HL-60/S4 treated with phorbol 12-myristate 13-acetate at 8.2 ng/mL for 4 days and 3 days (cell line): ENCODE measurements around the gene LRRK1.

Source experiments
- in situ Hi-C: fragments of 300-500 bp; cut with MboI; formaldehyde crosslinking; loops from 2 replicates; pipeline ENCODE4 v1.15.0; 2022; ENCODE audit warnings: low sequenced_read_pairs

Gene LRRK1

DNA sequence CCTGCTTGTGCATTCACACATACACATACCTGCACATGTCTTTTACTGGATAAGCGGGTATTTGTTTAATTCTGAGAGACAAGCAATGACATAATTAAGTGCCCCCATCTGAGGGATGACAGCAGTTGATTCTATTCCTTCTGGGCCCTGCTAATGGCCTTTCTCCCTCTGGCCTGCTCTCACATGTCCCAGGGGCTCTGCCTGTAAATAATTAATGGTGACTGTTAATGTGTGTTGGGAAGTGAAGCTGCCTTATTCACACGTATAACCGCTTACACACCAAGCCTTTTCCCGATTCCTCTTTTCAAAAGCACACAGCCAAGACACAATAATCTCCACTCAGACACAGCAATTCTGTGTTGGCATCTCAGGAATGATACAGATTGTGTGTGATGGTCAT is 47.8 kb downstream of the LRRK1 start:
- in situ Hi-C loops = no loop called here

DNA sequence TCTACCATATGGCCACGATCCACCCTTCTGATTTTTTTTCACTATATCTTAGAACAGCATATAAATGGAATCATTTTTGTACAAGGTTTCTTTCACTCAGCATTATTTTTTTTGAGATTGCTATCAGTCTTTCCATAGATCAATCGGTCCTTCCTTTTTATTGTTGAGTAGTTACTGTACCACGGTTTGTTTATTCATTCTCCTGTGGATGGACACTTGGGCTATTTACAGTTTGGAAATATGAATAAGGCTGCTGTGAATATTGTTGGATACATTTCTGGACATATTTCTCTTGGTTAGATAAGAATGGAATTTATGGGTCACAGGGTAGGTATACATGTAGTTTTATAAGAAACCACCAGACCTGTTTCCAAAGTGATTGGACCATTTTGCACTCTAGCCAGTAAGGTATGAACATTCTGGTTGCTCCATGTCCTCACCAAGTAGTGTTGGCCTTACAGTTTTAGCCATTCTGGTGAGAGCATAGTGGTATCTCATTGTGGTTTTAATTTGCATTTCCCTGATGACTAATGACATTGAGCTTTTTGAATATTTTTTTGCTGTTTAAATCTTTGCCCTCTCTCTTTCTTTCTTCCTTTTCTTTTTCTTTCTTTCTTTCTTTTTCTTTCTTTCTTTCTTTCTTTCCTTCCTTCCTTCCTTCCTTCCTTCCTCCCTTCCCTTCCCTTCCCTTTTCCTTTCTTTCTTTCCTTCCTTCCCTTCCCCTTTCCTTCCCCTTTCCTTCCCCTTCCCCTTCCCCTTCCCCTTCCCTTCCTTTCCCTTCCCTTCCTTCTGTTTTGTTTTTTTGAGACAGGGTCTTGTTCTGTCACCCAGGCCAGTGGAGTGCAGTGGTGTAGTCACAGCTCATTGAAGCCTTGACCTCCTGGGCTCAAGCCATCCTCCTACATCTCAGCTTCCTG is 49.2 kb downstream of the LRRK1 start:
- in situ Hi-C loops = no loop called here

DNA sequence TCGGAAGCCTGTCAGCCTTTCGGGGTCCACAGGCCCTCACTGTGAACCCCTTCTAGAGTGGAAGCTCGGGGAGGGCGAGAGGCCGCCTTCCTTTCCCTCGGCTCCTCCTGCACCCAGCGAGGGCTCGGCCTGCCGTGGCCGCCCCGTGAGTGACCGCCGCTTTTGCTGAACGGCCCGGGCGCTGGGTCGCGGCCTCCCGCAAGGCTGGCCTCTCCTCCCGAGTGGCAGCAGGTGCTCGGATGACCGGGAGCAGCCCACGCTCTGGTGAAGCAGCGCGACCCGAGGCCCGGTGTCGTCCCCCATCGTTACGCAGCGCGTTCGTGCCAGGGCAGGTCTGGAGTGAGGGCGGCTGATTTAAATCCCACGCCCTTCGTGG is 53.8 kb downstream of the LRRK1 start:
- in situ Hi-C loops = no loop called here

DNA sequence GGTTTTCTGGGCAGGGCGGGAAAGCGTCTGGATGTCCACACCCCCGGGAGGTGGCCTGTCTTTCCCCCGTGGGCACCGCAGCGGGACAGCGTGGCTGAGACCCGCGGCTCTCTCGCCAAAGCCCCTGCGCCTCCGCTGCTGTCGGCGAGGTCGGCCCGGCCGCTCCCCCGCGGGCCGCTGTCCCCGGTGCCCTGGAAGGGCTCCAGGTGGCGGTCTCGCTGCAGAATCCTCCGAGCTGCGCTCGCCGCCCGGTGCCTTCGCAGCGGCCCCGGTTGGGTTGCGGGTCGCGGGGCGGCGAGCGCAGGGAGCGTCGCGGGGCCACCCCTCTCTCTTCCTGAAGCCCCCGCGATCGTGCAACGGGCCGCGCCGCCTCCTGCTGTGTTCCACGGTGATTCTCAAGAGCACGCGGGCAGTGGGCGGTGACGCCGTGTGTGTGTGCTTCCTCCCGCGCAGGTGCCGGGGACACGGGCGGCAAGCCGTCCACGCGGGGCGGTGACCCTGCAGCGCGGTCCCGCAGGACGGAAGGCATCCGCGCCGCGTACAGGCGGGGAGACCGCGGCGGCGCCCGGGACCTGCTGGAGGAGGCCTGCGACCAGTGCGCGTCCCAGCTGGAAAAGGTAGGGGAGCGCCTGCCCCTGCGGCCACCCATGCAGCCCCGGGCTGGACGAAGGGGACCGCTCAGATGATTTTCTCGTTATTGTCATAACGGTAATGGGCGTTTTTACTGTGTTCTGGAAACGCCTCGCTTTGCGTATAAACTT is 54.4 kb downstream of the LRRK1 start:
- in situ Hi-C loops = no loop called here

DNA sequence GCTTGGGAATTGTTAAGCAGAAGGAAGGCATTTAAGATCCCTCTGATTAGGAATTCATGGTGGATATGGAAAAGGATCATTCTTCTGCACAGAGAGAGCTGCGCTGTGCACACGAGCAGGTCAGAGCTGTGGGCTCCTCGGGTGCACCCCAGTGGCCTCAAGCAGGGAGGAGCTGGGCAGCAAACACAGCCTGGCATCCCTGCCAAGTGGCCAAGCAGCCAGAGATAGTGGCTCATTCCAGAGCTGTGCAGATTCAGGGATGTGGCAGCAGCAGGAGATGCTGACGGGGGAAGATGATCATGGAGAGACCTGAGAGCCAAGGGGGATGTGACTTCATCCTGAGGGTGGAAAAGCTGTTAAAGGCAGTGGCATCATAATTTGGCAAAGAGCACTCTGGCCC is 55.9 kb downstream of the LRRK1 start:
- in situ Hi-C loops = no loop called here

DNA sequence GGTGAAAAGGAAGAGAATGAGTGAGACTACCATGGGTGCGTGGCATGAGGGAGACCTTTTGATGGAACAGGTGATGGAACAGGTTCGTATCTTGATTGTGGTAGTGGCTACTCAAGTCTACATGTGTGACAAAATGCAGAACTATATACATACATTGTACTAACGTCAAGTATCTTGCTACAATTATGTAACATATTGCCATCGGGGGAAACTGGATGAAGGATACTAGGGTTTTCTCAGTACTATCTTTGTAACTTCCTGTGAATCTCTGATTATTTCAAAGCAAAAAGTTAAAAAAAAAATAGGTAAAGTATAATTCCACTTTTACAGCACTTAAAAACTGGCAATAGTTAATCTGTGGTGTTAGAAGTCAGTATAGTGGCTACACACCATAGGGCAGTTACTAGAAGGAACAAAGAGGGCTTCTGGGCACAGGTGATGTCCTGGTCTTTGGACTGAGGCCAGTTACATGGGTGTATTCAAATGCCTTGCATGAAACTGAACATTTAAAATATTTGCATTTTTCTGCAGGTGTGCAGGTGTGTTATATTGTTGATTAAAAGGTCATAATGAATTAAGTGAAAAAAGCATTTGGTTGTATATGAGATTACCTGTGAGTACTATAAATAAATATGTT is 61.4 kb downstream of the LRRK1 start:
- in situ Hi-C loops = no loop called here

DNA sequence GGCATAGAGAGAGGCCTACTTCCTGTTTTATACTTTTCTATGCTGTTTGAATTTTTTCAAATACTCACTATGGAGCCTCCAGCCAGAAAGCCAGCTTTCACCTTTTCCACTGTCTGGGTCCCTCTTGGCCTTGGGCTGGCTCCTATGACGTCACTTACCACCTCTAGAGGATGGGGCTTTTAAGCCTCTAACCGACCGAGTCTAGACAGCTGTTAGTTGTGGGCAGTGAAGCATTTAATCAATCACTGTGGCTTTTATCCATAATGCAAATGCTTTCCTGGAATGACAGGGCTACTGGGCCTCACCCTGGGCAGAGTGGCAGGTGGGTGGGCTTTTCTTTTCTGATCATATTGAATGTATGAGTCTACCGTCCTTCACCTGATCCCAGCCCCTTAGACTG is 61.9 kb downstream of the LRRK1 start:
- in situ Hi-C loops = no loop called here

DNA sequence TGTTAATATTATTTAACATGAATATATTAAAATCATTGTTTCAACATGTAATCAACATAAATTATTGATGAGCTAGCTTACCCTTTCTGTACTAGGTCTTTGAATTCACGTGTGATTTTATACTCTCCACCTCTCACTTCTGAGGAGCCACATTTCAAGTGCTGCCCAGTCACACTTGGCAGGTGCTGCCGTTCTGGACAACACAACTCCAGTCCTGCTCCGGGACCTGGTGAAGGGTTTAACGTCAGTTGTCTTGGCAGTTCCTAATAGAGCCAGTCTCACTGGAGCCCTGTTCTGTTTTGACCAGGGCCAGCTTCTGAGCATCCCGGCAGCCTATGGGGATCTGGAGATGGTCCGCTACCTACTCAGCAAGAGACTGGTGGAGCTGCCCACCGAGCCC is 64.1 kb downstream of the LRRK1 start:
- in situ Hi-C loops = no loop called here

DNA sequence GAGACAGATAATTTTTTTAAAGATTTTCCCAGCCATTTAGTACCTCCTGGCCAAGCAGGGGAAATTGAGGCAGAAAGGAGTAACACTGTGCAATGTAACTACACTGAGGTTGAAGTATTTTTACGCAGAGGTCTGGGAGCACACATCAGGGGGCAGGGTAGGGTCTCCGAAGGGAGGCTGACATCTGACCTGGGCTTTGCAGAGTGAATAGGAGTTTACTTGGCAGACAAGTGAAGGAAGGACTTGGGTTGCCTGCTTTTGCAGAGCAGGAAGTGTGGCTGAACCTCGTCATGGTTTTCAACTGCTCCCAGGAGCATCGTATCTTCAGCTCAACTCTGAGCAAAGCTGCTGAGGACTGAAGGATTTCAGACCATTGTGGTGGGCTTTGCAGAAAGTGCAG is 66.2 kb downstream of the LRRK1 start:
- in situ Hi-C loops = no loop called here

DNA sequence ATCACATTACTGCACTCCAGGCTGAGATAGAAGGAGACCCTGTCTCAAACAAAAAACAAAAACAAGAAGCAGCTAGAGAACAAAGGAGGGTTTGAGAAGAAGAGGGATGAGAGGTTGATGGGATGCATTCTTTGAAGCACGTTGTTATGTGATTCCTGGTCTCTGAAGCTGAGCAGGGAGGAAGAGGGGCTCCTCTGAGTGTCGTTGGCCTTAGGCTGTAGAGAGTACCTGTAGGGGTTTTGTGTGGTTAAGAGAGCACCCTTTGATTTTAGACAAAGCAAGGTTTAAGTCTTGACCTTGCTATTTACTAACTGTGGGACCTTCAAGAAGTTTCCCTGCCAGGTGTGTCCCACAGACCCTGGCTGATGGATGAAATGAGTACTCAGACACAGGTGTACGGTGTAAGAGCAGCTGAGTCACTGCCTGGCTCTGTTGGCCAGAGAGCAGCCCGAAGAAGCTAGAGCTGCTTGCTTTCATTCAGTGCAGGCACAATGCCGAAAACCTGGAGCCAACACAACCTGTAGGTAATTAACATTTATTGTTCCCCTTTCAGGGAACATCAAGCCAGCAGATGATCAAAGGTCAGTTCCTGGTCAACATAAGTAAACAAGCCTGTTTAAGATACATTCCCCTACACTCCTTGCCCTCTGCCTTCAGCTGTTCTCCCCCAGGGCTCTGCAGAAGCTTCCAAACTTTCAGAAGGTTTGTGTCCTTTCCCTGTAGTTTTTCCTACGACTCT is 67.2 kb downstream of the LRRK1 start:
- in situ Hi-C loops = no loop called here

DNA sequence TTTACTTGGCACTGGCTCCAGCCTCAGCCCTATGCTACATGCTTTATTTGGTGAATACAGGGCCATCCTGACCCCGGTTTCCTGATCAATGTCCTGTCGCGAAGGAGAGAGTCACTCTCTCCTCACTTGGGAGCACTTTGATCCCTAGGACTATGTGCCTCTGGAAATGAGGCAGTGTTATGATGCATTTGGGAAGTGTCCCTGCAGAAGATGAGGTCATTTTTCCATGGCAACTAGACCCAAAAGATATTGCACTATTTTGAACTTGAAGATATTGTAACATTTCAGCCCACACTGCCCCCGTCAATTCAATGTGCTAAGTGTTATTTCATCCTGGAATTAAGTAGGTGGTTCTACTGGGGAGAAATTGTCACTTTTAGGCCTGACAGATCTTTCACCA is 68.0 kb downstream of the LRRK1 start:
- in situ Hi-C loops = no loop called here

DNA sequence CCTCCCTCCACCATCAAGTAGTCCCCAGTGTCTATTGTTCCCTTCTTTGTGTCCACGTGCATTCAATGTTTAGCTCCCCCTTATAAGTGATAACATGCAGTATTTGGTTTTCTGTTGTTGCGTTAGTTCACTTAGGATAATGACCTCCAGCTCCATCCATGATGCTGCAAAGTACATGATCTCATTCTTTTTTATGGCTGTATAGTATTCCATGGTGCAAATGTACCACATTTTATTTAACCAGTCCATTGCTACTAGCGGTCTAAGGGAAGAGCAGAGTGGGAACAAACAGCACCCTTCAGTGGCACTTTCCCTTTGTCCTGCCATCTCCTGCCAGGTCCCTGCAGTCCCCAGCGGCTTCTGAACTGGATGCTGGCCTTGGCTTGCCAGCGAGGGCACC is 69.1 kb downstream of the LRRK1 start:
- in situ Hi-C loops = no loop called here

DNA sequence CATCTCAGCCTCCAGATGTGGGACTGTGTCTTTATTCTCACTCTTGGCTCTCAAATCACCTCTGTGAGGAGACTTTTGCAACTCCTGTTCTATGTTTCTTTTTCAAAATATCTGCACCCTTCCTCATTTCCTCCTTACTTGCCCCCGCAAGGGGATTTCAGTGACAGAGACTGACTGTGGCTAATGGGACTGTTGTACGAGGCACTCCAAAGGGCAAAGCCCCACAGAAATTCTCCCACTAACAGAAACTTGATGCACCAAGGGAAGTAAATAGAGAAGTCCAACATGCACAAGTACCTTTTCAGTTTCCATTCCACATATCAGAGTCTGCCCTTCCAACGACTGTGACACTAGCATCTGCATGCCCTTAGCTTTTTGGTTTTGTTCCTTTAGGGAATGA is 69.7 kb downstream of the LRRK1 start:
- in situ Hi-C loops = no loop called here

DNA sequence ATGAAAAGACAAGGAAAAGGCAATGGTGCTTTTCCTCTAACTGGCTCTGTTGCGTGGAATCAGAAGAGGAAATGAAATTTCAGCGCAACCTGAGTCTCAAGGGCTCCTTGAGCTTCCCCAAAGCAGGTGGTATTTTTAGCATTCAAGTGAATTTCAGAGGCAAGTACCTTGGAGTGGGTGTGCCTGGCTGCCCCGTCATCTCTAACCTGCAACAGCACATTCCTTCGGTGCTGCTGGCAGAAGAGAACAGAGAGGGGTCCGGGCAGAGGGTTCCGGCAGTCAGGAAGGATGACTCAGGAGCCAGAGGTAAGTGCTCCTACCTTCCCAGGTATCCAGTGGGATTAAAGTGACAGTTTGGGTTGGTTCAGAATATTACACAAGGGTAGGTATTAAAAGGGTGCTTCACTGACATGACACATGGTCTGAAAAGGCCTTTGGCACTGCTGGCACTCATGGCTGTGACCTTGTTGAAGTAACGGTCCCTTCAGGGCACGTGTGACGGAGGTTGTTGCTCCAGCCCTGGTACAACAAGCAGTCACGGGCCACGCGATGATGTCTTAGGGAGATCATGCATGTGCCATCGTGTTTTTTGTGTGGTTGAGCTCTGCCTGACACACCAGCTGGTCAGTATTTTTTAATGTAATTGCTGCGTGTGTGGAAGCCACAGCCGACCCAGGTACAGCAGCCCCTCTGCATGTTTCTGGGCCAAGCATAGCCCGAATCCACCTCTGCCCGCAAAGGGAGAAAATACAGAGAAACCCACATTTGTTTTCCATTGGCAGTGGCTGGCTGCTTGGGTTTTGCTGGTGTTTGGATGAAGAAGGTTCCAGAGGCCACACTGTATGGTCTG is 75.7 kb downstream of the LRRK1 start:
- in situ Hi-C loops = no loop called here

DNA sequence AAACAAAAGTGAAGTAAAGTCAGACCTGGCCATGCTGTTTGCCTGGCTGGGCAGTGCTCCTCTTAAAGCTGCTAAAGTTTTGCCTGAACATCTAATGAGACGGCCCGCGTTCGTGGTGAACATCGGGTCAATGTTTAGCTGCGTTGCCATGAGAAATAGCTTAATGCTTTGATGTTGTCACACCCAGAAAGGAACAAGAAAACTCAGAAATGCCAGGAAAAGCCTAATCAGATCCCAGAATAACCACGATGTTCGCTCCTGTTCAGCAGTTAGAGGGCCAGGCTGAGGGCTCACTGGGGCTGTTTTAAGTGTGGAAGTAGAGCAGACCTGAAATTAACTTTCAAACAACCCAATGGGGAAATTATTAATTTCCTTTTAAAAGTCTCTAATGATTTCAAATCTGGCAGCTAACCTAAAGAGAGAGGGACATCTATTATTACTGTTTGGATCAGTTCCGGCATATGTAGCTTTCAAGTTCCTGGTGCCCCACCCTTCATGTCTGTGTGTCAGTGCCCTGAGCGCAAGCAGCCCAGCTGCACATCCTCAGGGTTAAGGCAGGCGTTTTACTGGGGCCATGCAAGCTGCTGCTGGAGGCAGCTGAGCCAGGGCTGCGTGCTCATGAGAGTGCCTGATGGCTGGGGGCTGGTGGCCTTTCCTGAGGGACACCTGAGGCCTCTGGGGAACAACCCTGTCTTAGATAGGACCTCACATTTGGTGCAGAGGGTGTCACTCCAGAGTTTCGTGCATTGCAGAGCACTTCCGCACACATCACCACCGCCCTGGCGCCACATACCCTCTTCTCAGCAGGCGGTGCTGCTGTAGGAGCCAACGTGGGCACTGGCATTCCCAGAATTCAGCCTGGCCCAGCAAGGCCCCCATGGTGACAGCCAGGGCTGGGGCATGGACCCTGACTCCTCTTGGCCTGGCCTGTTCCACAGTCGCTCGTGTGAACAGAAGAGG is 76.6 kb downstream of the LRRK1 start:
- in situ Hi-C loops = no loop called here

DNA sequence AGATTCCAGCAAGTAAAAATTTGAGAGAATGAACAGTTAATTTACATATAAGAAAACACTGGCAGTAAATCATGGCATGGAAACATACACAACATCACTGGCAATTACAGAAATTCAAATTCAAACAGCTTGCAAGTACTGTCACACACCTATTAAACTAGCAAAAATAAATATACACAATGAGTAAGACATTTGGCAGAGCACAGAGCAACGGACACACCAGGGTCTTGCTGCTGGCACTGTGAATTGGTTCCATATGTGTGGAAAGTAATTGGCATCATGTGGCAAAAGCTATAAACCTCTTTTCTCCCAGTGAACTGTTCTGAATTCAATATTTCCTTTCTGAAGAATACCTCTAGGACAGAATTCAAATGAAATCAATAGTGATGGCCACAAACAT is 78.3 kb downstream of the LRRK1 start:
- in situ Hi-C loops = no loop called here

DNA sequence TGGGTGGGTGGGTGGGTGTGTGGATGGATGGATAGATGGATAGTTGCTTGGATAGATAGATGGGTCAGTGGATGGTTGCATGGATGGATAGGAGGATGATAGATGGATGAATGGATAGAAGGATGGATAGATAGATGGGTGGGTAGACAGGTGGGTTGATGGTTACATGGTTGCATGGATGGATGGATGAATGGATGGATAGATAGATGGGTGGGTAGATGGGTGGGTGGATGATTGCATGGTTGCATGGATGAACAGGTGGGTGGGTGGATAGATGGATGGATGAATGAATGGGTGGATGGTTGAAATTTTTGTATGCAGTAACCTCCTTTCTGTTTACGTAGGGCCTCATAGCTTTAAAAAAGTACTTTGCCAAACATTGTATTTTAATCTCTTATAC is 79.5 kb downstream of the LRRK1 start:
- in situ Hi-C loops = no loop called here

DNA sequence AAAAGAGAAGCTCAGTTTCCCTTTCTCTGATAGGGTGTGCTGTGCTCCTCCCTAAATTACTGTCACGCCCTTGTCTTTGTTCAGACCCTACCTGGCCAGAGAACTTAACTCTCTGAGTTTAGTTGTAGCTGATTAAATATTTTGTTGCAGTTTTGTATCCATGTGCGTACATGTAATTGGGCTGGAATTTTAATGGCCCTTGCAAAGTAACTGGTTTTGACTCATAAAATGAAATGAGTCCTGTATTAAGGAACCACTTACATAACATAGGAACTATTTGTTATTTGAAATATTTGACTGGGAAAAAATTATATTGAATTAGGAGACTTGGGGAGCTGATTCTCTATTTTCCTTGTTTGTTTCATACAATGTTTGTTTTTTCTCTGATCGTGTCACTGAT is 80.2 kb downstream of the LRRK1 start:
- in situ Hi-C loops = no loop called here

DNA sequence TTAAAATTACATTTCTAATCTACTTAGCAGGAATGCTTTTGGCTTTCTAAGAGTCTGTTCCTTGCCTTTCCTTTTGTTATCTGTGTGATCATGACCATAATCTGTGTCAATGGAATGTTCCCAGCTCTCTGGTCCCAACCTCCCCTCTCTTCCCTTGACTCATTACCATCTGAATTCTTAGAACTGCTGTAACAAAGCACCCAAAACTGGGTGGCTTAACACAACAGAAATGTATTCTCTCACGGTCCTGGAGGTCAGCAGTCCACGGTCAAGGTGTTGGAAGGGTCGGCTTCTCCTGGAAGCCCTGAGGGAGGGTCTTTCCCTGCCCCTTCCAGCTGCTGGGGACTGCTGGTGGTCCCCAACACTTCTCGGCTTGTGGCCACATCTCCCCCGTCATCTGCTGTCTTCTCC is 81.1 kb downstream of the LRRK1 start:
- in situ Hi-C loops = loop anchor here (10.0 kb wide), 2 partner anchors 75 to 385 kb away; no protein-coding TSS in a partner anchor
